Smooth muscle cell of the brain vasculature (primary cell): ENCODE measurements around the gene HJURP.
A peak's percentile ranks its signal among the peaks of the same experiment; 100 is the strongest.
"Not testable (repeated sequence)": the region's sequence is repeated elsewhere in the genome, so short reads cannot be mapped to it uniquely, and the experiment has no call there.

Source experiments
- DNase-seq: peaks from one replicate; pipeline ENCODE4 v3.0.0-alpha.2; 2012; ENCODE audit warnings: low read depth, low spot score

Gene HJURP, protein sequence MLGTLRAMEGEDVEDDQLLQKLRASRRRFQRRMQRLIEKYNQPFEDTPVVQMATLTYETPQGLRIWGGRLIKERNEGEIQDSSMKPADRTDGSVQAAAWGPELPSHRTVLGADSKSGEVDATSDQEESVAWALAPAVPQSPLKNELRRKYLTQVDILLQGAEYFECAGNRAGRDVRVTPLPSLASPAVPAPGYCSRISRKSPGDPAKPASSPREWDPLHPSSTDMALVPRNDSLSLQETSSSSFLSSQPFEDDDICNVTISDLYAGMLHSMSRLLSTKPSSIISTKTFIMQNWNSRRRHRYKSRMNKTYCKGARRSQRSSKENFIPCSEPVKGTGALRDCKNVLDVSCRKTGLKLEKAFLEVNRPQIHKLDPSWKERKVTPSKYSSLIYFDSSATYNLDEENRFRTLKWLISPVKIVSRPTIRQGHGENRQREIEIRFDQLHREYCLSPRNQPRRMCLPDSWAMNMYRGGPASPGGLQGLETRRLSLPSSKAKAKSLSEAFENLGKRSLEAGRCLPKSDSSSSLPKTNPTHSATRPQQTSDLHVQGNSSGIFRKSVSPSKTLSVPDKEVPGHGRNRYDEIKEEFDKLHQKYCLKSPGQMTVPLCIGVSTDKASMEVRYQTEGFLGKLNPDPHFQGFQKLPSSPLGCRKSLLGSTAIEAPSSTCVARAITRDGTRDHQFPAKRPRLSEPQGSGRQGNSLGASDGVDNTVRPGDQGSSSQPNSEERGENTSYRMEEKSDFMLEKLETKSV

DNA sequence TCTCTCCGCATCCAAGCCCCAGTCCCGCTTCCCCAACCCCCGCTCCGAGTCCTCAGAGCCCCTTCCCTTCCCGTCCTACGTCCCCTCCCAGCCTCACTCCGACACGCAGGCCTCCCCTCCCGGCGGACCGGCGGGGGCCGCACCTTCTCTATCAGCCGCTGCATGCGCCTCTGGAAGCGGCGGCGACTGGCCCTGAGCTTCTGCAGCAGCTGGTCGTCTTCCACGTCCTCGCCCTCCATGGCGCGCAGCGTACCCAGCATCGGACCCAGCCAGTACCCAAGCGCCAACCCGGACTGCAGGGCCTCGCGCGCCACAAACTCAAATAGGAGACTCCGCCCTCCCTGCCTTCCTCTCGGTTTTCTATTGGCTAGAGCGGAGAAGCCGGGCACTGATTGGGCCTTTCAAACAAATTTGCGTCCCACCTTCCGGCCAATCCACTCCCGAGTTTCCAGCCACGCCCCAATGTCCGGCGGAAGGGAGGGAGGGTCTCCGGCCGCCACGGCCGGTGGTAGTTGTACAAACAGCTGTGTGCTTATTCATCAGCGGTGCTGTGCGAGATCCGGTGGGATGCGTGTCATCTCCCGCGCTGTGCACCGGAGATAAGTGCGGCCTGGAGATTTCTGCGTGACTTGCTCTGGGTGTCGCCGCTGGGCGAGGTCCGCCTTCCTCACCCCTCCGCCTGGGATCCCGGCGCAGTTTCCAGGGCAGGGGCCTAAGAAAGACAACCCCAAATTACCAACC, at the start of gene HJURP:
Gene HJURP, minus strand, starts transcription at position 295 of the 741 bp plus-strand sequence. Its CDS starts 35 bp downstream, at position 260.
- DNase-seq = peak; percentile 84

DNA sequence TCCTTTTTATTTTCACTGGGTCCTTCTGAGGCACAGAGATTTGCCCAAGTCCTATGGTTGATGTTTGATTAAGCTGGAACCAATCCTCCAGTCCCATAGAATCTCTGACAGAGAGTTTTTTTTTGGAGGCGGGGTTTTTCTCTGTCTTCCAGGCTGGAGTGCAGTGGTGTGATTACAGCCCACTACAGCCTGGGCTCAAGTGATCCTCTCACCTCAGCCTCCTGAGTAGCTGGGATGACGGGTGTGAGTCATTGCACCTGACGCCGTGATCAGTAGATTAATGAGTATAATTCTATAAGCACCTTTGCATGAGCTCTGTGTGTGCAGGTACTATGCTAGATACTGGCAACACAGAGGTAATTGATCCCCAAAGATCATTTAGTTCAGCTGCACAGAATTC, 47.5 kb upstream of the HJURP start:
- no peak for DNase-seq

DNA sequence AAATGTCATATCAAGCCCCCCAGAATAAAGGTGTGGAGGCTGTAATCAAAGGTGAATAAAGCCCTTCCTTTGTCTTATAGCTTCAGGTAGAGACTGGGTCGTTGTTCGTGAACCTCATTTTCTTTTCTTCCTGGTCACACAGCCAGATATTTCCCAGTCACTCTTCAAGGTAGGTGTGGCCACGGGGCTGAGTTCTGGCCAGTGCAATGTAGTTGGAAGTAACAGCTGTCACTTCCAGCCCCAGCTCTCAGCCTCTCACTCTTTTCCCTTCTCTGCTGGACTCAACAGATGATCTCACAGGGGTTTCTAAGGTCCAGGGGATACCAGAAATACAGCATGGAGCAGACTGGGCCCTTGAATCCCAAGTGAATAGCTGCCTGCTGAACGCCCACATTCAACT, 47.0 kb upstream of the HJURP start:
- DNase-seq = no peak

DNA sequence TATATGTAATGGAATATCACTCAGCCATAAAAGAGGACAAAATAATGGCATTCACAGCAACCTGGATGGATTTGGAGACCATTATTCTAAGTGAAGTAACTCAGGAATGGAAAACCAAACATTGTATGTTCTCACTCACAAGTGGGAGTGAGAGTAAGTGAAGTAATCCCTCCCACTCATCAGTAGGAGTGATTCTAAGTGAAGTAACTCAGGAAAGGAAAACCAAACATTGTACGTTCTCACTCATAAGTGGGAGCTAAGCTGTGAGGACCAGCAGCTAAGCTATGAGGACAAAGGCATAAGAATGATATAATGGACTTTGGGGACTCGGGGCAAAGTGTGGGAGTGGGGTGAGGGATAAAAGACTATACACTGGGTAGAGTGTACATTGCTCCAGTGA, 41.9 kb upstream of the HJURP start:
- DNase-seq = not testable (repeated sequence)

DNA sequence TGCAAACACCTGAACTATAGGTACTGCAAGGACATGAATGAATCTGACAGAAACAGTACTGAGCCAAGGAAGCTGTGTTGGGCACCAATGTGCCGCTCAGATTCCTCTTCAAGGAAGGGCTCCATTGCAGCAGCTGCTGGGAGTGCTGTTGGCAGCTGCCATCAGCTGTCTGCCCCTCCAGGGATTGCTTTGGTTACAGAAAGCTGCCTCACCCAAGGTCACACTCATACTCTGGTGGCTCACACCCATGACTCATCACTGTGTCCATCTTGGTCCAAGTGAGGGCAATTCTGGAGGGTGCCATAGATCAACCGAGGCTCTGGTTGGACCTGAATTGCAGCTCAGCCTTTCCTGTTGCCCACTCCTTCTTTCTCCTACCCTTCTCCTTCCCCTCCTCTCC, 38.5 kb upstream of the HJURP start:
- DNase-seq = no peak

DNA sequence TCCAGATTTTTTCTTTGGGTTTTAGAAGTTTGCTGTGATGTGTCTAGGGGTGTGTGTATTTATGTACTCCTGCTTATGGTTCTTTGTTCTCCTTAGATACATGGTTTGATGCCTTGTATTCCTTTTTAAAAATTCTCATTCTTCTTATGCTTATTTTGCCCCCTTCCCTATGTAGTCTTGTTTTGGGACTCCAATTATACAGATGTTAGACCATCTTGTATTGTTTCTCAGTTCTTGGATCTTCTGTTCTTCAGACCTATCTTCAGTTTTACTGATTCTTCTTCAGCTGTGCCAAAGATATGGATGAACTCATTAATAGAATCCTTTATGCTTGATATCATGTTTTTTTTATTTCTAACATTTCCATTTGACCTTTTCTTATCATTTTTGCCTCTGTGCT, 28.0 kb upstream of the HJURP start:
- no peak for DNase-seq

DNA sequence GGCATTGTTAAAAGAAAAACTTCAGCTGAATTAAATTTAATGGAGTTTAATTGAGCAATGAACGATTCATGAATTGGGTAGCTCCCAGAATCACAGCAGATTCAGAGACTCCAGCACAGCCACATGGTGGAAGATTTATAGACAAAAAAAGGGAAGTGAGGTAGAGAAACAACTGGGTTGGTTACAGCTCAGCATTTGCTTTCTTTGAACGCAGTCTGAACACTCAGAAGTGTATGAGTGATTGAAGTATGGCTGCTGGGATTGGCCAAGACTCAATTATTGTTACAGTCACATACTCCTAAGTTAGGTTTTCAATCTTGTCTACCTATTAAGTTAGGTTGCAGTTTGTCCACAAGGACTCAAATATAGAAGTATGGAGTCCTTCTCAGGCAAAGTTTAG, 17.8 kb upstream of the HJURP start:
- not testable (repeated sequence) for DNase-seq

DNA sequence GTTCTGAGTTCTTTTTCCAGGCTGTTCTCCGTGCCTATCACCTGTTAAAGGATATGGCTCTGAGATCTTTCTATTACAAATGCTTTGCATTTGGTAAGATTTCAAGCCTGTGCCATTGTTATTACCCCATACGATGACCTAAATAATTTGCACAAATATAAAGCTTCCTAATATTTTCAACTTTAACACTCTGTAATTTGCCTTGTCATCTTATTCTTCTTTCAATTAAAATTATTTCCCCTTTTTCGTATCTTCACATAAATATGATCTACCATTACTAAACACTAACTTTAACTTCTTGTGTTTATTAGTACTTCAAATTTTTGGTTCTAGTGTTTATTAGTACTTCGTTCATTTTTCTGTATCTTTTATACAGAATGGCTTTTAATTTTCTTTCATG, 17.1 kb upstream of the HJURP start:
- no peak for DNase-seq

DNA sequence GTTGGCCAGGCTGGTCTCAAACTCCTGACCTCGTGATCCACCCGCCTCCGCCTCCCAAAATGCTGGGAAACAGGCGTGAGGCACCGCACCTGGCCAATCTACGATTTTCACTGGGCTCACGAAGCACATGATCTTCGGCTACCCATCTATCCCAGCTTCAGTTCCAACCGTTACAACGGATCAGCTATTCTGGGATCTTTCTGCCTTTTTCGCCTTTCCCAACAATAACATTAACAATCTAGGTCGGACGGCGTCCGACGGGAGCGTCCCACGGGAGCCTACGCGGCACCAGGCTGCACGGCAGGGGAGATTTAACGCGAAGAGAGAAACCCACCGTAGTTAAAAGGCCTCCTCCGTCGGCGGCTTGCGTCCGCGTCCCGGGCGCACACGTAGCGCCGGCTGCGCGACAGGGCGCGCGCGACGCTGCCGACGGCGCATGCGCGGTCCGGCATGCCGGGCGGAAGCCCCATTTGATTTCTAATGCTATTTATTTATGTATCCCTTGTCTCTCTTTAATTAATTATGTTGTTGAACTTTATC, 13.7 kb upstream of the HJURP start, which contains the start of gene MSL3B:
Gene MSL3B, minus strand, starts transcription at position 394 of the 540 bp plus-strand sequence.
- peak; percentile 10 for DNase-seq

DNA sequence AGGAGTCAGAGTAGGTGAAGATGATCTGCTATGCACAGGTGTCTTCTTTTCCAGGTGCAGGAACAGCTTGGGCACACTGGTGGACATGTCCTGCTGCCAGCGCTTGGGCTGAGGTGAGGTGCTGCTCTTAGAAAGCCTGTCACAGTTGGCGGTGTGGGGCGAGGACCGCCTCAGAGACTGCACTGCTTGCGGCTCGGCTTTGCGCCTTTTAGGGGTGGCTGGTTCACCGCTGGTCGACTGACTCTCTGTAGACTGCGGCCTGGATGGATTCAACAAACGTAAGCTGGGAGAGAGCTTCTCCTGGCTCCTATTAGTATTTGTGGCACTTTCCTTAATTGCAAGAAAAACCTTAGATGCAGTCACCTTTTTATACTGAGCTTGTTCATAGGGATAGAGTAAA, 12.1 kb upstream of the HJURP start:
- DNase-seq = no peak

DNA sequence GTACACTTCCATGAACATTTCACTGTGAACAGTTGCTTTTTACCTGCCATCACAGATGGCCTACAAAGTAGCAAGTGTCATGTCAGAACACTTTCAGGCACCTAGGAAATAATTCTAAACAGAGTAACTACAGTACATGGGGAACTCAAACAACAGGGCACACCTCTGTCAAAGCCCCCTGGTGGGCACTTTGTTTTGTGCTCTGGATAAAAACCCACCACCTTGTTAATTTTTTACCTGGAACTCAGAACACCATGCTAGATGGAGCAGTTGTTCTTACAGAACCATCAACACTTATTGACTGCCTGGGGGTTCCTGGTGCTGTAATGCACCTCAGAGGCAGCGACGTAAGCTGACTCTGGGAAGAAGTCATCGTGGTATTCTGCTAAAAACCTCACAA, 11.5 kb upstream of the HJURP start:
- no peak for DNase-seq

DNA sequence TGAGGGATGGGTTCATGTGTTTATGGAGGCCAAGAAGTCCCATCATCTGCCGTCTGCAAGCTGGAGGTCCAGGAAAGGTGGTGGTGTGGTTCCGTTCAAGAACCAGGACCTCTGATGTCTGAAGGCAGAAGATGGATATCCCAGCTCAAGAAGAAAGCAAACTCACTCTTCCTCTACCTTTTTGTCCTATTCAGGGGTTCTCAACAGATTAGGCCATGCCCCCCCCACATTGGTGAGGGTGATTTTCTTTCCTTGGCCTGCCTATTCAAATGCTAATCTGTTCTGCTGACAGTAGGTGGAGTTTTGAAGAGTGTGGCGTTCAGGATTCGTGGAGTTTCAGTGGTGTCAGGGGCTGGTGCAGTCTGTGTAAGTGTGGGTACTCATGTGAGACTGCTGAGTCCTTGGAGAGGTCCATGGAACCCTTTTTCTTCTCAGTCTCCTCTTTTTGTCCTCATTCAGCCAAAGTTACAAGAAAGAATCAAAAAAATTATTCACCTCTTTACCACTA, 8.0 kb upstream of the HJURP start:
- DNase-seq = no peak

DNA sequence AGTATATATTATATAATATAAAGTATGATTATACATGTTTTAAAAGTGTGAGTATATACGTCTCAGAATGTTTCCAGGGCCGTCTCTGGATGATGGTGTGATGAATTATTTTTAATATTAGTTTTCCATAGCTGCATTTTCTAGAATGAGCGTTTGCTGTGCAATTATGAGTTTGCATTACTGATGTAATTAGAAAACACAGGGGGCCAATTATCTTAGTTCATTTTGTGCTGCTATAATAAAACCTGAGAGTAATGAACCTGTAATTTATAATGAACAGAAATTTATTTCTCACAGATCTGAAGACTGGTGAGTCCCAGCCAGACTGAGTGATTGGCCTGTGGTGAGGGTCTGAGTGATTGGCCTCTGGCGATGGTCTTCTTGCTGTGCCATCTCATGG, 4.0 kb upstream of the HJURP start:
- DNase-seq = no peak

DNA sequence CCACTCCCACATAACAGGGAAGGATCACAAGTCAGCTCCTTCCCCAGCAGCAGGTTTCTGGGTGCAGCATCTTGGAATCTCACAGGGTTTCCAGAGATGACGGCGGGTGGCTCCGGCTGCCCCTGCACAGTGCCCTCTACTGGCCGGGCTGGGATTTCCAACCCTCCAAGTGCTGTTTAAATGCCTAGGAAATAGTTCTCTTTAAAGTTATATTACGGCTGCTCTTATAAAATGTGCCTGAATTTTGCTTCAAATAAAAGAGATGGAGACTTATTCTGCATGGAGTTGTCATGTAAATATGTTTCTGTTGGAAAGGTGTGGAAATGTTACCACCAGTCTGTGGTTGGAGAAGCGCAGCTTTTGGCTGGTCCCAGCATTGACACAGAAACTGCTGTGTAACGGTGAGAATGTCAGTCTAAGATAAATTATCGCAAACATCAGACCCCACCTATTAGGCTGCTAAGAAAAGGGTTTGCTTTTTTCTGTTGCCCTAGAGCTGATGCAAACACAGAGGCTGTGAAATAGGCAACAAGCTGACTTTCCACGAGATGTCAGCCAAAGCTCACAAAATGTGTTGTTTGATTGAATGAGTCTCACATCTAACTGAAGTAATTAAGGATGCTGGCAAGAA, 3.3 kb upstream of the HJURP start:
- no peak for DNase-seq

DNA sequence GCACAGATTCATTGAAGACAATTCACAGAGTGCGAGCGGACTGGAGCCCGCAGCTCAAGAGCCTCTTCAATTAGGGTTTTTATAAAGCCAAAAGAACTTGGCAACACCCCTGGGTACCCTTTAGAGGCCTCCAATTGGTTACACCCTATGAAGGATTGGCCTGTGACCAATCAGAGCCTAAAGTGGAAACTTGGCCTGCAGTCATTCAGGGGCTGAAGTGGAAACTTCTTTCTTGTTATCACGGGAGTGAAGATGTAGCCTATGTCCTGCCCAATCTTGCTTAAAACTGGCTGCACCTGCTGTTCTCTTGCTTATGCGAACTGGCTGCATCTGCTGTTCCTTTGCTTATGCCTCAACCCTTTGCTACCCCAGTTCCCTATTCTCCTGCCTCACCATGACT, 1.8 kb upstream of the HJURP start:
- DNase-seq = no peak

DNA sequence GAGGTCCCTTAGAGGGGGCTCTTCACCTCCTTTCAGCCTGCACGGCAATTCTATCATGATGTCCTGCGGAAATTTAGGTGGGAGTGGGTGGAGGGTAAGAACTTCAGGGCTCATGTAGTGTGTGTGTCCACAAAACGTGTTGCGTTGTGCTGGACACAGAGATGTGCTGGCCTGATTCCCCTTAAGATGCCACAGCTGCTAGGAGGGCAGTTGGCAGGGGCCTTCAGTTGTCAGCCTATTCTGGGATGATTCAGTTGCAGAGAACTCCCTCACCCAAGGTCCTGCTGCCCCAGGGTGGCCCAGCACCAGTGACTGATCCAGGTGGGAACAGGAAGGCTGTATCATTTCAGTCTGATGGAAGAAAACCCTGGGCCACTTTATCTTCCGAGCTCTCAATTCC, 1.0 kb upstream of the HJURP start:
- DNase-seq = no peak

DNA sequence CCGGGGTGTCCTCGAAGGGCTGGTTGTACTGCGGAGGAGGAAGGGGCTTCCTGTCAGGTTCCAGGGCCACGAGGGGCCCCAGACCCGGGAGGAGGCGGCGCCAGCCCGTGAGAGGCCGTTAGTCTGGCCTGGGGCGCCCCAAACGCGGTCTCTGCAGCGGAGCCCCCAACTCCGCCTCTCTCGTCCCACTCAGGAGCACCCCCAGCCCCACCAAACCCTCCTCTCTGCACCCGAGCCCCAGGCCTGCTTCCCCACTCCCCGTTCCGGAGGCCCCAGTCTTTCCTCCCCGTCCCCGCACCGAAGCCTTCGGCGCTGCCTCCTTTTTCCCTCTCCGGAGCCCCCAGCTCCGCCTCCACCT, 473 bp downstream of the HJURP start:
- DNase-seq = no peak

DNA sequence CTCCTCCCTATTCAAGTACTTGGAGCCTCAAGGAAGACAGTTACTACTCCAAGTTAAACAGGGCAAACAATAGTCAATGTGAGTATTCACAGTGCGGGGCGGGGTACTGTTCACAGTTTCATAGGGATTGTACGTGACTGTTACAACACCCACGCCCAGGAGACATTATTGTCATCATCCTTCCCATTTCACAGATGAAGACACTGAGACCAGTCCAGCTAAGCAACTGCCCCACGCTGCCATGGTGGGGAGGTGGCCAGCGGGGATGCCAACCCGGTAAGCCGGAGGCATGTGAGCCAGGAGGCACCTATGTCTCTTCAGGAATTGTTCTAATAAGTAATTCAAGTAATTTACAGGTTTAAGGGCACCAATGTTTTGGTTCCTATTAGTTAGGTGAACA, 982 bp downstream of the HJURP start:
- DNase-seq = no peak

DNA sequence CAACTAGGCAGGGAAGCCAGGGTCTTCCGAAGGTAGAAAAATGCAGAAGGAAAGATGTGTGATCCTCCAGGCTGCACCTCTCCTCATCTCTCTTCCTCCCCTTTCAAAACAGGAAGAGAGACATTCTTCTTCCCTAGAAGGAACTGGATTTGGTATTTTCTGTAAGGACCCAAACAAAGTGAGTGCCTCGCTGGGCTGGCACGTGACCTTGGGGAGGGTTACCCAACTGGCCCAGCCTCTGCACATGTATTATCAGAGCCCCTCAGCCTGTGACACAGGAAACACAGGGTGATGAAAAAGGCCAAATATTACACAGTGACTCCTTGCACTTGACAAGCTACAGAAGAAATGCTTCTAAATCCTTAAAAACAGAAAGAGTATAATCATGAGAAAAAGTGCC, 2.3 kb downstream of the HJURP start:
- no peak for DNase-seq

DNA sequence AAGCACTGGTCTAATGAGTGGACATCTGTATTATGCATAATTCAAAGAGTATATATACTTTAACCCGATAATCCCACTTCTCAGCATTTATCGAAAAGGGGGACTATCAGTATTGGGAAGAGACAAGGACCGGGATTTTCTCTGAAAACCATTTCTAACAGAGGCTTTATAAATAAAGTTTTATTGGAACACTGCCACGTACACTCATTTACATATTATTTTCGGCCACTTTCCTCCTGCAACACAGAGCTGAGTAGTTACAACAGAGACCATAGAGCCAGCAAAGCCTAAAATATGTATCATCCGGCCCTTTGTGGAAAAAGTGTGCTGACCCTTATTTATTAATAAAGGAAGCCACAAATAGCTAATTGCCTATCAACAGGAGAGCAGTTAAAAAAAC, 3.2 kb downstream of the HJURP start:
- DNase-seq = no peak

DNA sequence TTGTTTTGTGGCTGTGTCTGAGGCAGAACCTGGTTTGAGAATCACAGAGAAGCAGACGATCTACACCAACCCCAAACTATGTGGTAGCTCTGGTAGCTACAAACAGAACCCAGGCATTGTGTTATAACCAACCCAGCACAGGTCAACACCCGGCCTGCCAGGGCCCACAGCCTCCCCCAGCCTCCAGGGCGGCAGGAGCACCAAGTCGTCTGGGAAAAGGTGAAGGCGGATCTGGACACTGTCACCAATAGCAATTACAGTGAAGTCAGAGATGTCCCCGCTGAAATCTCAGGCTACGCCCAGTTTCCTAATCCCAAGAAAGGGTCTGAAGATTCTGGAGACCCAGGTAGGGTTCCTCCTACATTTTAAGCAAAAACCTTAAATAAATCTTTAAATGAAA, 3.6 kb downstream of the HJURP start:
- DNase-seq = no peak
